HepG2 (cell line): Measurements from ENCODE around the gene HNRNPUL2. TPM values are rescaled to one million over a fixed set of nuclear protein-coding genes. Genes with fewer than 3 reads are reported as not detected.
A peak's percentile ranks its signal among the peaks of the same experiment; 100 is the strongest.

Experiments used
- AFF4 ChIP-seq: sonication (generic); formaldehyde crosslinking; IDR thresholded peaks from 2 replicates; pipeline ENCODE4 v1.4.0; 2020; ENCODE audit warnings: missing genetic modification reagents
- EED ChIP-seq: sonication (generic); formaldehyde crosslinking; IDR thresholded peaks from 2 replicates; pipeline ENCODE4 v1.5.0; 2020; ENCODE audit warnings: mild to moderate bottlenecking, missing genetic modification reagents
- FOXA1 ChIP-seq, 2 experiments: fragments of 450-650 bp in 1 of 2; sonication (generic) in 1 of 2; formaldehyde crosslinking in 1 of 2; IDR thresholded peaks; 2 replicates each; pipeline versions ENCODE4 v1.4.0 to v1.6.1; 2016 to 2020; ENCODE audit warnings: missing genetic modification reagents in 1 of 2
- HMG20B ChIP-seq: conservative IDR thresholded peaks from 2 replicates; pipeline ENCODE4 v1.6.1; 2016; ENCODE audit warnings: missing genetic modification reagents, missing compliant biosample characterization
- HOXA3 ChIP-seq: sonication (generic); formaldehyde crosslinking; IDR thresholded peaks from 2 replicates; pipeline ENCODE4 v1.5.0; 2020; ENCODE audit warnings: missing genetic modification reagents
- ISL2 ChIP-seq: sonication (generic); formaldehyde crosslinking; IDR thresholded peaks from 2 replicates; pipeline ENCODE4 v1.5.0; 2020; ENCODE audit warnings: missing genetic modification reagents
- SNAPC4 ChIP-seq: sonication (generic); formaldehyde crosslinking; IDR thresholded peaks from 2 replicates; pipeline ENCODE4 v1.4.0; 2020; ENCODE audit warnings: mild to moderate bottlenecking, missing genetic modification reagents
- ZBTB8A ChIP-seq: sonication (generic); formaldehyde crosslinking; IDR thresholded peaks from 2 replicates; pipeline ENCODE4 v1.4.0; 2020; ENCODE audit warnings: mild to moderate bottlenecking, low read depth, missing genetic modification reagents, borderline replicate concordance
- ZNF24 ChIP-seq: fragments of 450-650 bp; IDR thresholded peaks from 2 replicates; pipeline ENCODE4 v1.6.1; 2017; ENCODE audit warnings: antibody characterized with exemption, mild to moderate bottlenecking
- ZNF318 ChIP-seq: sonication (generic); formaldehyde crosslinking; IDR thresholded peaks from 2 replicates; pipeline ENCODE4 v1.4.0; 2020; ENCODE audit warnings: mild to moderate bottlenecking, missing genetic modification reagents
- ZNF543 ChIP-seq: sonication (generic); formaldehyde crosslinking; IDR thresholded peaks from 2 replicates; pipeline ENCODE4 v1.4.0; 2020; ENCODE audit warnings: mild to moderate bottlenecking, missing genetic modification reagents
- polyA plus RNA-seq, 8 experiments: library from polyadenylated mRNA; depleted of rRNA in 3 of 8; stranded (reverse) in 7 of 8; unstranded in 1 of 8; fragments of >200 nt; fragmentation: Illumina TruSeq in 4 of 8; extraction: Trizol in 4 of 8; gene quantifications; 2 replicates each; pipeline versions ENCODE4 v1.2.1 to v1.2.3, GENCODE V29; 2011 to 2016; ENCODE audit warnings: low read depth in 4 of 8, missing spikeins in 1 of 8, mixed read lengths in 1 of 8; ENCODE audit not compliant: insufficient read depth in 1 of 8
- total RNA-seq, 5 experiments: library from RNA; depleted of rRNA; stranded (reverse); fragments of >200 nt; fragmentation: Illumina TruSeq; extraction: Trizol; gene quantifications; 2 replicates each; pipeline ENCODE4 v1.2.3, GENCODE V29; 2016; ENCODE audit warnings: low read depth in 1 of 5

The HNRNPUL2 gene
- total and polyA plus RNA-seq, 2 of the 13 experiments (the other 11 are each of a cell fraction or from before 2014, with no cell fraction given) = 8.4 to 9.6 TPM

- no peak for TF ChIP-seq ZNF318 (CRISPR knock-in tag)
- no peak for TF ChIP-seq ZBTB8A (CRISPR knock-in tag)
- TF ChIP-seq ZNF543 = no peak; the same call in 1 of the 2 replicates
- no peak for TF ChIP-seq FOXA1 (IDR thresholded peaks at IDR 0.05)
- no peak for TF ChIP-seq FOXA1 (CRISPR knock-in tag; IDR thresholded peaks at IDR 0.05)
- no peak for TF ChIP-seq AFF4 (CRISPR knock-in tag)
- peak; percentile 63 for TF ChIP-seq HOXA3
- no peak; the same call in none of the 2 replicates for TF ChIP-seq EED
- TF ChIP-seq ZNF24 = no peak
- peak; percentile 34; the same call in 1 of the 2 replicates for TF ChIP-seq HMG20B (CRISPR knock-in tag)
- 0 out of 2 replicates have a peak, but pooled peaks have one; percentile 80 for TF ChIP-seq SNAPC4 (CRISPR knock-in tag)
- 0 out of 2 replicates have a peak, but pooled peaks have one; percentile 50 for TF ChIP-seq ISL2 (CRISPR knock-in tag)
Measured at GRCh38 chr11:62671608-62672389, 55.5 kb downstream of the HNRNPUL2 start, which contains the start of the genes LBHD1 and UQCC3 (continued).
